NCI-H226 (cell line): Measurements from ENCODE around the gene TNFSF15.

Experiments
- DNase-seq: peaks from one replicate; pipeline ENCODE4 v3.0.0-alpha.2; 2015

TNFSF15 gene

DNA sequence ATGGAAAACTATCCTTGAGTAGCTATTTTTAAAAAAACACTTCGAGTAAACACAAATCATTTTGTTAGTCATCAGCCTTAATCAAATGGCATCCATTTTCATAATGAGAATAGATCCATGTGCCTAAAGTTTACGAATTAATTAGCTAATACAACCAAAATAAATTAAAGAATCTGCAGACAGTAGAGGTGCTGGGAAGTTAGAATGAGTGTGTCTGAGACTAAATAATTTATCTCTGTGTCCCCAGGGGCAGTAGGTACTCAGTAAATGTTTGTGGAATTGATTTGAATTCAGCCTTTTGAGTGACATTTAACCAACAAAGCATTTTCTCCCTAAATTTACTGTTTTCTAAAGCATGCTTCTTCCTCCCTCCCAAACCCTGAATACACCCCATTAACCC, 18.6 kb downstream of the TNFSF15 start:
- no peak for DNase-seq

GRCh38 chr9:114785866-114786650, 19.8 kb downstream of the TNFSF15 start:
- DNase-seq: no peak

- DNase-seq: no peak
Observed at GRCh38 chr9:114784721-114785279, 21.0 kb downstream of the TNFSF15 start.

DNA sequence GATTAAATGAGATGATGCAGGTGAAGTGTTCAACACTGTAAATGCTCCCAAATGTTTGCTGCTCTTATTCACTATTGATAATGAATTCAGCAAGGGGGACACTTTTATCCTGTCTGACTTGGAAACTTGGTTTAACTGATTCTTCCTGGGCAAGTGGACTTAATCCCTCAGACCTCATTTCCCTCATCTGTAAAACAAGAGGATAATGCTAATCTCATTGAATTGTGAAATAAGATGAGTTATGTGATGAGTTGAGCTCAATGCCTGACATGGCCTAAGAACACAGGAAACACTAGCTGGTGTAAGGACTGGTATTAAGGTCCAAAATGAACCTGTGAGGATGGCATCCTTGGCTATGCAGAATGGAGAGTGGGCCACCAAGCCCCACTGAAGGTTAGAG, 23.3 kb downstream of the TNFSF15 start:
- DNase-seq: no peak

DNA sequence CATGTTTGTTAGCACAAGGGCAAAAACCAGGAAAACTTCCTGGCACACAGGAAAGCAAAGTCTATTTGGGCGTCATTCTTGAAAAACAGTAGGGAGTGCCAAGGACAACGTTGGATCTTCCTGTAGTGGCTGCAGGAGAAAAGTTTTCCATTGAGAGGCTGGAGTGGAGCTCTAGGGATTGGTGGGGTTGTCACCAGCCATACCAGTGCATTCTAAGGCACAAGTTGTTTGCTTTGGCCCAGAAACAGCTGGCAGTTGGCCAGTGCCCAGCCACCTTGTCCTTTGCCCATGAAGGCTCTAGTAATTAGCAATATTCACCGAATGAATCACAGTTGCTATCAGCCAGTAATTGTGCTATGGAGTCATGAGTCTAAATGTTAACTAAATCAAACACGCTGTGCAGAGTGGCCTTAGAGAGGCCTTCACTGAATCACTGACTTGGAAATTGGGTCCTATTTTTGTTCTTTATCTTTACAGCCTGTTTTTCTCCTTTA, 26.4 kb downstream of the TNFSF15 start:
- DNase-seq: no peak

DNA sequence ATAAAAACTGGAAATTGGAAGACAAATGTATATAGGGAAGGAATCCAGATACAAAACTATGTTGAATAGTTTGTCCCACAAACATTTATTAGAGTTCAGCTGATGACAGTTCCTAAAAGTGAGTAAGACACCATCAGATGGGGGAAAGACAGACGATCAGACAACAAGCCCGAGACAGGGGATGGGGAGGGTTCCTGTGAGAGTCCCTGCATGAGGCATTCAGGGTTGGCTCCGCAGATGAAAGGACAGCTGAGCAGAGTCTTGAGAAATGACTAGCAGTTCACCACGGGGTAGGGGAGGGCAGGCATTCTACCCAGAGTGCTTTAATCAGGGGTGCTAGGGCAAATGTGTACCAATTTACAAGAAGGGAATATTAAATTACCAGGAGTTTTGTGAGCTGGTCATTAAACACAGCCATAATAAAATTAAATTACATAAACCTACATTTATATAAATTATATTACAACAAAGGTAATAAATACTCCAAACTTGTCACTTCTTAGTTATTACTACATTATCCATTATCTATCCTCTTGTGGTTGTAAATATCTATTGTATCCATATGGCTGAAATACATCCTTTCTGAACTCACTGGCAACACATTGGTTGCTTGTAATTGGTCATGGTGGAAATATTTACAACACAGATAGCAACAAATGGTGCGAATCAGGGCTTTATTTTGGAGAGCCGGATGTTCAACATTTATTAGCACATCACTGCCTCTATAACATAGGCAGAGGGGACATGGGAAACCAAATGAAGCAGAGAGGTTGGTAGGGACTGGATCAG, 27.8 kb downstream of the TNFSF15 start:
- no peak for DNase-seq

DNA sequence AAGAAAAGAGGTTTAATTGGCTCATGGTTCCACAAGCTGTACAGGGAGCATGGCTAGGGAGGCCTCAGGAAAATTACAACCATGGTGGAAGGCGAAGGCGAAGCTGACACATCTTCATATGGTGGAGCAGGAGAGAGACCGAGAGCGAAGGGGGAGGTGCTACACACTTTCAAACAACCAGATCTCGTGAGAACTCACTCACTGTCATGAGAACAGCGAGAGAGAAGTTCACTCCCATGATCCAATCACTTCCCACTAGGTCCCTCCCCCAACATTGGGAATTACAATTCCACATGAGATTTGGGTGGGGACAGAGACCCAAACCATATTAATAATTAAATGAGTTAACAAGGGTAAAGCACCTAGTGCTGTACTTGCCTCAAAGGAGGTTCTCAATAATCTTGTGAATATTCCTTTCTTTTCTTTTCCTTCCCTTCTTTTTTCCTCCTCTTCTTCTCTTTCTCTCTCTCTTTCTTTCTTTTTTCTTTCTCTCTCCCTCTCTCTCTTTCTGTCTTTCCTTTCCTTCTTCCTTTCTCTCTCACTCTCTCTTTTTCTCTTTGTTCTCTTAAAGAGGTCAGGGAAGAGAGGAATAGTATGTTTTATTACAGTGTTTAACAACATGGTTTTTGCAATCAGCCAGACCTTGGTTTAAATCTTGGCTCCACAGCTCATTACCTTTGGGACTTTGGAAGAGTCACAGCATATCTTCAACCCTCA, 29.0 kb downstream of the TNFSF15 start:
- no peak for DNase-seq

DNA sequence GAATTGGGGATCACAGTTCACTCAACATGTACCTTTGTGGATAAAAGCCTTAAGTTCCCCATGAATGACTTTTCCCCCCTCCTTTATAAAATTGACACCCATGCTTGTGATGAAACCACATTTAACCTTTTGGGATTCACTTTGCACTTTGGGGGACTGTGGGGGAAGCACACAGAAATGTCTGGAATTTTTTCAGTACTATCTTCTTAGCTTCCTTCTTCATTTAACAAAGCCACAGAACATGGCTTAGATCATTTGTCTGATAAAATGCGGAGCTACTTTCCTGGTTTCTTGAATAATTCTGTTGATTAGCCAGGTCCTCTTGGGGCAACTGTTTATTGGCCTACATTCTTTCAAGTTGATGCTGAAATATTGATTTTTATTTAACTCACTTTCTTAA, 29.9 kb downstream of the TNFSF15 start:
- no peak for DNase-seq

- DNase-seq: no peak
Observed at GRCh38 chr9:114775121-114775520, 30.7 kb downstream of the TNFSF15 start.

- DNase-seq: no peak
Observed at GRCh38 chr9:114774524-114774923, 31.3 kb downstream of the TNFSF15 start.

- no peak for DNase-seq
Observed at GRCh38 chr9:114771889-114772288, 34.0 kb downstream of the TNFSF15 start.

DNA sequence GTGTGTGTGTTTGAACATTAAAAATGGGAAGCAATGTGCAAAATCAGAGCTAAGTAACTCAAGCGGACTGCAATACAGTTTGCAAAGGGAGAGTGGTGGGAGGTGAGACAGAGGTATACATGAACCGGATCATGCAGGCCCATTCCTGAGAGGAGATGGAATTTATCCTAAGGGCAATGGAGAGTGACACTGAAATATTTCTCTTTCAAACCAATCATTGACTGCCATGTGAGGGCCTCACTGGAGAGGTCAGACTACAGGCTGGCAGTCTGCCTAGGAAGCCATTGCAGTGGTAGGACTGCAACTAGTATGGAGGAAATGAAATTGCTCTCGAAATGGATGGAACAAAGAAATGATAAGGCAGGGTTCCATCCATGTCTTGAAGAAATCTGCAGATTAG, 34.8 kb downstream of the TNFSF15 start:
- DNase-seq: no peak

DNA sequence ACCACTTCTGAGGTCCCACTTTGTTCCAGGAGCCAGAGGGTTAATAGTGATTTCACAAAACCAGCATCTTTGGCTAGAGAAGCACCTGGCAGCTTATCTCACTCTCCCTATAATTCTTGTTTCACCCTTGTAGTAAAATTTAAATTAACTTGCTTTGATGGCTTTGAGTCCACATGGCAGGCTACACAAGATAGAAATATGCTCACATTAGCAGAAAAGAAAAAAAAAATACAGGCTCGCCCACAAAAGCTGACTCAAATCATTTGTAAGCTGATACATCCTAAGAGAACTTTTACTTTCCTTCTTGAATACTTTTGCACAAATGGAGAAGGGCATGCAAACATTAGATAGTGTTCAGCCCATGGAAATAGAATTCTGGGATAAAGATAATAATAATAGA, 36.2 kb downstream of the TNFSF15 start:
- no peak for DNase-seq

DNA sequence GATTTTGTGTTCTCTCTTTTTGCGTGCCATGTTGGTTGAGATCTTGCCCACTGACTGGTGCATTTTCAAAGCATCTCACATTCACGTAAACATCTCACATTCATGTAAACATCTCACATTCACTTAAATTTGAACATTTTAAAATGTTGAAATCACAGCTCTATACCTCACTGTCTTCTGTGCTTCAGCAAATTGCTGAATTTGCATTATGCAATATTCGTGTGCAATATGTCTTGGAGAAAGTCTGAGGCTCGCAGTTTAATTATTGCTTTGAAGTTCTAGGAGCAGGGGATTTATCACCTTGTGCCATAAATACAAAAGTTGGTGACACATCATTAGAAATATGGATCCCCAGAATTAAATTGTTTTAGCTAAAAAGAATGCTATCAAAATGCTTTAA, 42.6 kb downstream of the TNFSF15 start:
- no peak for DNase-seq

DNA sequence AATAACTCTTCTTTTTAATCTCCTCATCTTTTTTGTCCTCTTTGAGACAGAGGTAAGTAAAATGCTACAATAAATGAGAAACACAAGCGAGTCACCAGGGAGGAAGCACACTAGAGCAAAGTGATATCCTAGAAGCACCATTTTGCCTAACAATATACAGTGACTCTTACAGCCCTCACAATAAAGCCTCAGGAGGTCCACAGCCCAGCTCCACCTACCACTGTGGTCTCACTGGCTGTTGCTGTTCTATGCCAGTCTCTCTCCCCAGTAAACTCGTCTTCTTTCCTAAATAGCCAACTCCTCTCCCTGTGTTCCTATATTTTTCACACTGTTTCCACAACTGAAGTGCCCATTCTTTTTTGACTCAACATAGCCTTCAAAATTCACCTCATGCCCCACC, 44.3 kb downstream of the TNFSF15 start:
- DNase-seq: no peak

- DNase-seq: no peak
Observed at GRCh38 chr9:114759512-114760341, 46.1 kb downstream of the TNFSF15 start.

- no peak for DNase-seq
Observed at GRCh38 chr9:114757984-114758383, 47.9 kb downstream of the TNFSF15 start.

GRCh38 chr9:114757395-114757794, 48.4 kb downstream of the TNFSF15 start:
- no peak for DNase-seq

DNA sequence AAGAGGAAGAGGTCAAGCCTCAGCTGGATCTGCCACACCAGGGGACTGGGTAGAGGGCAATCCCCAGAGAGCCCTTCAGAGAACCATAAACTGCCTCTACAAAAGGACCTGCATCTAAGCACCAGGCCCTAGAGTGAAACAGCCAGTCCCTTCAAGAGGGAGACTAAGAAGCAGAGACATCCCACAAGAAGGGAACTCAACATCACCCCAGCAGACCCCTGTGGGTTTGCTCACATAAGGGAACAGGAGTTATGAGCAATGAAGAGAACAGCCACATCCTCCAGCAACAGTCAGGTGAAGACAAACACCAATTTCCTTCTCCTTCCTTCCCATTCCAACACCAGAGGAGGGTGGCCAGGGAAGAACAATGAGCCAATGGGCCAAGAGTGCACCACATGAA, 48.9 kb downstream of the TNFSF15 start:
- DNase-seq: no peak

DNA sequence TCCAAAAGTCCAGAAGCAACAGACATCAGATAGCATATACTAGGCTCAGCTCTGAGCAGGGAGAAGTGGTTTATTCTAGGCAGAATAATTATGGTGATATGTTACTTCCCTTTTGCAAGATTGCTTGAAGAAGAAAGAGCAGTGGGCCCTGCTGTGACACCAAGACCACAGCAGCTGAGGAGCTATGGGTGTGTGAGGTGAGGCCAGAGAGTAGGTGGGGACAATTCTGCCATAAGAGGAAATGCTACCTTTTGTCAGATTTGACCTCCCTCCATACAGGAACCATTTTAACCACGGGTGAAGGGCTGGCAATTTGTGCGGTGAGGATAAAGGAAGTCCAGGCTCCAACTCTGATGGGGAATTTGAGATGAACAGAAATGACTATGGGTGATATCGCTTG, 51.3 kb downstream of the TNFSF15 start:
- DNase-seq: no peak

DNA sequence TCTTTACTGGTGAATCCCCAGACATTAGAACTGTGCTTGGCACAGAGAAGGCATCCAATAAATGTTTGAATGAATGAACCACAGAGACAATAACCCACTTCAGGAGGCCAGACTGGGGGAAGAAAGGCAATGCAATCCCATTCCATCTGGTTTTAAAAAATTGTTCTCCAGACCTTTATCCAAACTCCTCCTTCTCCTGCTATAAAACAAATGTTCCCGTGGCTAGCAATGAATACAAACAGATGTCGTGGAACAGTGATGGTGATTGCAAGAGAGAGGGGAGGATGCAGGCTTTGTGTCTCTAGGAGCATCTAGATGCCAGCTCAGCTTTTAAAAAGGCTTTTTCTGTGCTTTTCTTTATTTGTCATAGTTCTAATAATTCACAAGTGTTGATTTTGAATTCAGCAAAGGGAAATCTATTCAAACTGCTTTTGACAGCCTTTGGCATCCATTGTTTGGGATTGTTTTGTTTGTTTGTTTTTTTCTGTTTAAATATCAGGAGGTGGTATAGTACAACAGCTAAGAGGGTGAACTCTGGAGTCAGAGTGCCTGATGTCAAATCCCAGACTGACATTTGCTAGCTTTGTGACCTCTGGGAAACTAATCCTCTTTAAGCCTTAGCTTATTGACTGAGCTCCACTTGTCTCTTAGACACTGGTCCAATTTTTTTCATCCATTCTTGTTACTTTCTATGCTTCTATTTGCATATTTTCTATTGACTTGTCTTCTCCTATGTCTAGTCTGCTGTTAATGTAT, 59.1 kb downstream of the TNFSF15 start:
- DNase-seq: no peak
